COLO668 (cell line): Measurements from ENCODE around the gene COL6A1.

Experiments
- DNase-seq: peaks from one replicate; lab custom pipeline; 2025; ENCODE audit not compliant: unreplicated experiment; lab: John Stamatoyannopoulos, UW

COL6A1 gene

DNA sequence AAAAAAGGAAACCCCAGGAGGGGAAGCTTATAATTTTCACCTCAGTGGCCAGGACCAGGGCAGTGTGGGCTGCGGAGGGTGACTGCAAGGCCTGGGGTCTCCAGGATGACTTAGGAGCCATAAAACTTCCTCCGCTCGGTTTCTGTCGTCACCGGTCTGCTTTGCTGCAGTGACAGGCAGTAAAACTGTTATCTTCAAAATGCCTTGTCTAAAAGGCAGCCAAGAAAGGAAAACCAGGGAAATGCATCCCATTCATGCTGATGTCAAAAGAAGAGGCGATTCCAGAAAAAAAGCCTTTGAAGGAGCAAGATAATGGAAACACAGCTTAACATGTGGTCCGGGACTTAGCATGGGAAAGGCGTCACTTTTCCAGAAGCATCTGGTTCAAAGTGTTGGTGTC, 42.0 kb downstream of the COL6A1 start:
- no peak for DNase-seq

- no peak for DNase-seq
Measured at GRCh38 chr21:46024141-46024540, 42.6 kb downstream of the COL6A1 start.

DNA sequence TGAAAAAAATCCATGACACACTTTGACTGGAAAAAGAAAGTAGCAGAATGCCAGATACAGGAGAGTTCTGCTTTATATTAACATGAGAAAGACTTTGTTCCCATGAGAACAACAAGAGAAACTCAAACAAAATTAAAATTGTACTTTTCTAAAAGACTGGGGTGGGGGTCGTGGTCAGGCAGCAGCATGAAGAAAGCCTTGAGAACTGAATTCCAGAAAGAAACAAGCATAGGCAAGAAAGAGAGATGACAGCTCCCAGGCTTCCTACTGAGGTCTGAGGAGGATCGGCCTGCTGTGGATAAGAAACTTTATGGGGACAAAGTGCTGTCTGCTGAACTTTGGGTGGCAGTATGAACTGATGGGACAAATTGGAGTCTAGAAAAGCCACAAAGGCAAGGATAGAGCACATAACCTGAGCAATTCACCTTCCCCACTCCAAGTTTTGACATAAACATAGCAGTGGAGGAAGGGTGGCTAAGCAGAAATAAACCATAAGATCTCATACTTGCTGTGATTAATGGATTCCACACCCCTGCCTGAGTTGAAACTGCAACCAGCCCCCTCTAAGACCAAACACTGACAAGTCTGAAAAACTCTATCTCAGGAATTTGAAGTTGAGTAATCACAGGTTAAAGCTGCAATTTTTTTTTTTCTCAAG, 43.7 kb downstream of the COL6A1 start:
- no peak for DNase-seq

DNA sequence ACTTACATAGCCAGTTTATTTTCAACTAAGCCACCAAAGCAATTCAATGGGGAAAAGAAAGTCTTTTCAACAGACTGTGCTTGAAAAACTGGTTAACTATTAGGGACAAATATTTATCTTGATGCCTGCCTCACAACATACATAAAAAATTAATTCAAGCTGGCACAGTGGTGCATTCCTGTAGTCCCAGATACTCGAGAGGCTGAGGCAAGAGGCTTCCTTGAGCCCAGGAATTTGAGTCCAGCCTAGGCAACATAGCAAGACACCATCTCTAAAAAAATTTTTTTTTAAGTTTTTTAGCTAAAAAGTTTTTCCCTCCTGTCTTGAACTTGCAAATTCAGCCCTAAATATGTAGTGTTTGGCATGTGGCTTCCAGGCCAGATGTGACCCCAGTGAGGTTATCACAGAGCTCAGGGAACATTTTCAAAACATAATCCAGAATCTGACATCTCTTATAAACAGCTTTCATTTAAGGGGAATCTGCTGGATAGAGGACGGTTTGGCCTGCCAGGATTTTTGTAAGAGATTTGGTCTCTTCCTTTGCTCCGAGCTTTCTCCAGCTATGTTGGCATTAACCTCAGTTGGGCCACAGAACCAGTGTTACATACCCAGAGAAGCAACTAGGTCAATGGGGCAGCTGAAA, 46.4 kb downstream of the COL6A1 start:
- no peak for DNase-seq

GRCh38 chr21:46028573-46029091, 47.1 kb downstream of the COL6A1 start:
- no peak for DNase-seq

- DNase-seq: no peak
Measured at GRCh38 chr21:46029186-46029924, 47.8 kb downstream of the COL6A1 start.

DNA sequence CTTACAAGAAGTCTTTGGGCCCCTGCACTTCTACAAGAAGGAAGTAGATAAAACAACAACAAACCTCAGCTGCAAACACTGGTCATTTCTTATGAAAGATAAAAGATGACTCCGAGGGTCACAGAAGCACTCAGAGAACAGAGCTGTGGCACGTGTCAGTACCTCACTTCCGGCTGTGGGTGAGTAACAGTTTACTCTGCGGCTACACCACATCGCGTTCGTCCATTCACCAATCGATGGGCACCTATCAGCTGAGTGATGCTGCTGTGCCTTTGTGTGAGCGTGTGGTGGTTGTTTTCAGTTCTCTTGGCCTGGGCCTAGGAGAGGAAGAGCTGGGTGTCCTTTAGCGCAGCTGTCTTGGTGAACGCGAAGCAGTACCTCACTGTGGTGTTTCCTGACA, 49.9 kb downstream of the COL6A1 start:
- no peak for DNase-seq

DNA sequence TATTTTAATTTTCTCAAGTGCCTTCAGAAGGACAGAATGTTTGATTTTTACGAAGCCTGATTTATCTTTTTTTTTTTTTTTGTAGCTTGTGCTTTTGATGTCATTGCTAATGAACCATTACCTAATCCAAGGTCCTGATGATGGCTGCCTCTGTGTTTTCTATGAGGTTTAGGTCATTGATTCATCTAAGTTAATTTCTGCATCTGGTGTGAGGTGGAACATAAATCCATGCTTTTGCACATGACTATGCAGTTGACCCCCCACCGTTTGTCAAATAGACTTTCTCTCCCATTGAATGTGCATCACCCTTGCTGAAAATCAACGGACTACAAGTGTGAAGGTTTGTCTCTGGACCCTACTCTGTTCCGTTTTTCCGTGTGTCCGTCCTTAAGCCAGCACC, 50.5 kb downstream of the COL6A1 start:
- DNase-seq: no peak

DNA sequence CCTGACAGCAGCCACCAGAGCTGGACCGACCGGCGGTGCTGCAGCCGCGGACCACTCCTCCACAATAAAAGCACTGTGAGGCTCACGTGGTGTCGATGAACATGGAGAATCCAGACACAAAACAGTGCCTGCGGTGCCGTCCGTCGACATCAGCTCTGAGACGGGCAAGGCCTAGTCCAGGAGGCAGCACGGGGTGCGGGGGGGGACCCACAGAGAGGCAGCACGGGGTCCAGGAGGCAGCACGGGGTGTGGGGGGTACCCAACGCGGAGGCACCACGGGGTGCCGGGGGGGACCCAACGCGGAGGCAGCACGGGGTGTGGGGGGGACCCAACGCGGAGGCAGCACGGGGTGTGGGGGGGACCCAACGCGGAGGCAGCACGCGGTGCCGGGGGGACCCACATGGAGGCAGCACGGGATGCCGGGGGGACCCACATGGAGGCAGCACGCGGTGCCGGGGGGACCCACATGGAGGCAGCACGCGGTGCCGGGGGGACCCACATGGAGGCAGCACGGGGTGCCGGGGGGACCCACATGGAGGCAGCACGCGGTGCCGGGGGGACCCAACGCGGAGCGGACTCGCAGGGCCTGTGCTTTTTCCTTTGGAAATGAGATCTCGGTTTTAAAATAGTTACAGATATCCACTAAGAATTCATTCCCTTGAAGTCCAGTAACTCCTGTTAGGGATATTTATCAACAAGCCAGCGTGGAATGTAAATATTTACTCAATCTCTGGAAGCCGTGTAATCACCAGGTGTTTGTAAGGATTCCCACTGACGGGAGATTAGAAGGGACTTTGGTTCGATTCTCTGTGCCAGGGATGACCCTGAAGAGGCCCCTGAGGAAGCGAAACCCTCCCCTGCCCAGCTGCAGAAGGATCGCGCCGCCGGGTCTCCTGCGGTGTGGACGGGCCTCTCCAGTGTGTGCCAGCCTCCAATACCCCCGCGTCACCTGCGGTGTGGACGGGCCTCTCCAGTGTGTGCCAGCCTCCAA, 52.1 kb downstream of the COL6A1 start:
- no peak for DNase-seq

GRCh38 chr21:46035809-46036695, 54.5 kb downstream of the COL6A1 start:
- DNase-seq: no peak

DNA sequence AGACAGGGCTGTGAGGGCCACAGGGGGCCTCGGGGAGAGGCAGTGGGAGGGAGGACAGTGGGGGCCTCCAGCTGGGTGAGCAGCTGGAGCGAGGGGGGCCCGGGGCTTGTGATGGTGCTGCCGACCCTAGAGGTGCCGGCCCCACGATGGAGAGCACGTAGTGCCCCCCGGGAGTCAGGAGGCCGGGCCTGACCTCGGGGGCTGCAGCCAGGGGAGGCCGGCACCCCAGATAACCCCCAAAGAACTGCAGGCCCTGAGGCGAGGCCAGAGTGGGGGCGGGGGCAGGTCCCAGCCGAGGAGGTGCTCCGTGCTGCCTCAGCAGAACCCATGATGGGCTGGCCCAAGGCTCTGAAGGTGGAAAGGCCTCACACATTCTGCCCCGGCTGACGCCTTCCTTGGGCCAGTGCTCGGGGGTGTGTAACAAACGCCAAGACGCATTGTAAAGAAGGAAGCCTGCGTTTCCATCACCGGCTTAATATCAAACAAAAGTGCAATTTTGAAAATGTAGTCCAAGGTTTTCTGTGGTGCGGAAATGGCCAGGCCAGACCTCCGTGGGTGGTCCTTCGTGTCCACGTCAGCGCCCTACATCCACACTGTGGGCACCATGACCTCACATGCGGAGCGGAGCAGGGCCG, 55.2 kb downstream of the COL6A1 start:
- DNase-seq: no peak

- DNase-seq: no peak
Measured at GRCh38 chr21:46037331-46038325, 56.1 kb downstream of the COL6A1 start.

DNA sequence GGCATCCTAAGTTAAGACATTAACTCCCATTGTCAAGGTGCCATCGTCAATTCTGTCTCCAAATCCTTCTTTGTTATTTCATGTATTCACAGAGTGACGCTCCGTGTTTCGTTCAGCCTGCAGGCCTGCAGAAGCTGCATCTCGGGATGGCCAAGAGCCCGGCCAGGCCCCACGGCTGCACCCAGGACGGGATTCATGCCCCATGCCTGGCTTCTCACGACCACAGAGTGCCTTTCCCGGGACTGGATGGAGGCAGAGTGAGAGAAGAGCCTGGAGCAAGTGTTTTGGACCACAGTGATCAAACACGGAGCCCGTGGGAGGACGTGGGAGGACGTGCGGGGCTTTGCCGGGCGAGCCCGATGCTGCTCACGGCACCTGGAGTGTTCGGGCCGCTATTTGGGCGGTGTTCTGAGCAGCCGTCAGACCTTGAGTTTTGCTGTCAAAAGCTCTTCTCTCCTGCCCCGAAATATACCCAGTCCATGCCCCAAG, 56.8 kb downstream of the COL6A1 start:
- no peak for DNase-seq

DNA sequence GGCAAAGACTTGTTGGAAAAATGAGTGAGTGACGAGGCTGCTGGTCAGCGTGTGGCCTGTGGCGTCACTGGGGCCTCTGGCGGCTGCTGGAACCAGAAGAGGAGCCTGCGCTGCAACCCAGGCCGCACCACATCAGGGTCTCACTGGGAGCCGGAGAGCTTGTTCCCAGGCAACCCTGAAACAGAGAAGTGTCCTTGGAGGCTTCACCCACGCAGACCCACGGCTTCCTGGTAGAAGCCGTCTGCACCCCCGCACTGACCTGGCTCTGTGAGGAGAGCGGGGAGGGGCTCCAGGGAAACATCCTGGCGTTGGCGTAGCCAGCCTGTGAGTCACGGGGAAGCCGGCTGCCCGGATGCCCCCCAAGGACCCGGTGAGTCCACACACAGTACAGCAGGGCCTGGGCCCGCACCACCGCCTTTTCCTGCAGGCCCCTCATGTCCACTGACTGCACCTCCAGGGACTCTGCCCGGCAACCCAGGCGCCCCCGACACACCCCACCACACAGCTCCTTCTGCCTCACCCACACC, 57.4 kb downstream of the COL6A1 start:
- no peak for DNase-seq

DNA sequence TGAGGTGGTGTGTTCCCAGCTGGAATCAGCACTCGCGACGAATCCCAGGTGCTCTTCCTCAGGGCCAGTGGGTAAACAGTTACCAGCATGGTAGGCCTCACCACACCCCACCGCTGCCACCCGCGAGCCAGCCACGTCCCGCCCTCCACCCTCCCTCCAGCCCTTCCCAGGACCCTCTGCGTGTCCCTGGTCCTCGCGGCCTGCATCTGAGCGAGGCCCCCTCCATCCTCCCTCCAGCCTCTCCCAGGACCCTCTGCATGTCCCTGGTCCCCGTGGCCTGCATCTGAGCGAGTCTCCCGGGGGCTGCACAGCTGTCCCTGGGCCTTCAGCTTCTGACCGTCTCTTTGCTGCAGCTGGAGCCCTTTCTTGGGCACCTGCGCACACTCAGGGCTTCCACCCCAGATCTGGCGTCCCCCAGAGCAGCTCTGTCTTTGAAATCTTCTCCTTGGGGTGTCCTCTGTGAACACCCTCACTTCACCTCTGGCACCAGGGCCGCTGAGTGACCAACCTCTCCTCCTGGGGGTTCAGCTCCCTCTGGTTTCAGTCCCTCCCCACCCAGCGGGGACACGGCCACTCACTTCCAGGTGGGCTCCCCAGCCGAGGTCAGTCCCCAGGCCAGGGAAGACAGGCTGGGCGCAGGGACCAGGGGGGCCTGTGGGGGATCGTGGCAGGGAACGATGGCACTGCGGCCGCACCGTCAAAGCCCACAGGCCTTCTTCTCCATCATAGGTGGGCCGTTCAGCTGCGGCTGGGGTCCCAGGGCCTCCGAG, 58.5 kb downstream of the COL6A1 start:
- DNase-seq: no peak

DNA sequence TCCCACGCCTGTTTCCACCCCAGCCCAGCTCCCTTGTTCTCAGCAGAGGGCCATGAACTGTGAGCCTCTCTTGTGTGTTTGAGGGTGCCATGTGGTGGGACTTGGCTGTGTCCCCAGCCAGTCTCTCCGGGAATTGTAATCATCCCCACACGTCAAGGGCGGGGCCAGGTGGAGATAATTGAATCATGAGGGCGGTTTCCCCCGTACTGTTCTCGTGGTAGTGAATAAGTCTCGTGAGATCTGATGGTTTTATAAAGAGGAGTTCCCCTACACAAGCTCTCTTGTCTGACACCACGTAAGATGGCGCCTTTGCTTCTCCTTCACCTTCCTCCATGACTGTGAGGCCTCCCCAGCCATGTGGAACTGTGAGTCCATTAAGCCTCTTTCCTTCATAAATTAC, 59.1 kb downstream of the COL6A1 start:
- no peak for DNase-seq

DNA sequence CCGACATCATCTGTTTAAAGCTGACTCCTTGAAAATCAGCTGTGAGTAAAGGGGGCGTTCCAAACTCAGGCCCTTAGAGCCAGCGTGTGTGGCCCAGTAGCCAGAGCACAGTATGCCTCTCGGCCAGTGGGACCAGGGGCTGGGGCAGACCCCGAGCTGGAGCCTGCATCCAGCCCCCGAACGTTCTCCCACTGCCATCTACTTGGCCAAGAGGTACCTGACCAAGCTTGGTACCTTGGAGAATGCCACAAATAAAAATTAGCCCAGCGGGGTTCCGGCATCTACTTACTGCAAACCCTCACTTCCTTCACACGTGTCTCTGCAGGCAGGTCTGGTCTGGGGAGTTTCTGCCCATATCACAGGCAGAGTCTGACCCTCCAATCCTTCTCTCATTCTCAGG, 59.6 kb downstream of the COL6A1 start:
- DNase-seq: no peak
